Keratinocyte (primary cell): Measurements from ENCODE around the gene CRYBB2. TPM values are rescaled to one million over a fixed set of nuclear protein-coding genes. Genes with fewer than 3 reads are reported as not detected.

ENCODE experiments used
- DNase-seq: peaks from one replicate; pipeline ENCODE4 v3.0.0-alpha.2; 2011; ENCODE audit warnings: low read depth, missing footprints, low spot score
- FAIRE-seq: peaks from 2 replicates; lab custom pipeline; 2011; peaks lifted over from hg19 to GRCh38; lab: Jason Lieb, UNC
- H2AFZ ChIP-seq: 2 replicates; pipeline ENCODE4 v1.6.0; 2012; ENCODE audit warnings: low read length, control low read depth, inconsistent platforms; ENCODE audit not compliant: control insufficient read depth
- H3K27ac ChIP-seq: 2 replicates; pipeline ENCODE4 v1.5.1; 2011; ENCODE audit warnings: low read length; ENCODE audit not compliant: control insufficient read depth, insufficient read depth
- H3K27me3 ChIP-seq: 3 replicates; pipeline ENCODE4 v1.6.0; 2011; ENCODE audit warnings: low read length; ENCODE audit not compliant: control insufficient read depth, insufficient read depth; ENCODE audit errors: extremely low read depth
- H3K36me3 ChIP-seq, 2 experiments: 2 replicates in 1 of 2; 3 replicates in 1 of 2; pipeline ENCODE4 v1.5.1; 2011; ENCODE audit warnings: low read length in 2 of 2, mild to moderate bottlenecking in 1 of 2; ENCODE audit not compliant: control insufficient read depth in 2 of 2, insufficient read depth in 2 of 2; ENCODE audit errors: extremely low read depth in 1 of 2
- H3K4me1 ChIP-seq: 3 replicates; pipeline ENCODE4 v1.5.1; 2011; ENCODE audit warnings: low read length; ENCODE audit not compliant: control insufficient read depth, insufficient read depth; ENCODE audit errors: extremely low read depth
- H3K4me2 ChIP-seq: 3 replicates; pipeline ENCODE4 v1.6.0; 2011; ENCODE audit warnings: low read depth, low read length; ENCODE audit not compliant: control insufficient read depth, insufficient read depth; ENCODE audit errors: extremely low read depth
- H3K4me3 ChIP-seq, 3 experiments: fragments of 200-600 bp in 1 of 3; sonication (generic) in 1 of 3; 2 replicates in 2 of 3; 3 replicates in 1 of 3; pipeline ENCODE4 v1.5.1; 2011 to 2016; ENCODE audit warnings: low read length in 3 of 3, mild to moderate bottlenecking in 3 of 3, control low read depth in 2 of 3, inconsistent platforms in 1 of 3, low read depth in 1 of 3, mixed read lengths in 1 of 3, mixed run types in 1 of 3, moderate library complexity in 1 of 3; ENCODE audit not compliant: control insufficient read depth in 2 of 3, insufficient read depth in 2 of 3; ENCODE audit errors: extremely low read depth in 1 of 3
- H3K79me2 ChIP-seq: 2 replicates; pipeline ENCODE4 v1.6.0; 2012; ENCODE audit warnings: low read length; ENCODE audit not compliant: control insufficient read depth, insufficient read depth
- H3K9ac ChIP-seq: 3 replicates; pipeline ENCODE4 v1.6.0; 2011; ENCODE audit warnings: low read length; ENCODE audit not compliant: control insufficient read depth, insufficient read depth; ENCODE audit errors: extremely low read depth
- H3K9me1 ChIP-seq: 3 replicates; pipeline ENCODE4 v1.6.0; 2011; ENCODE audit warnings: low read length; ENCODE audit not compliant: control insufficient read depth, insufficient read depth; ENCODE audit errors: extremely low read depth
- H3K9me3 ChIP-seq: 2 replicates; pipeline ENCODE4 v1.5.1; 2012; ENCODE audit warnings: low read depth, low read length; ENCODE audit not compliant: control insufficient read depth
- H4K20me1 ChIP-seq: 3 replicates; pipeline ENCODE4 v1.6.0; 2011; ENCODE audit warnings: low read length; ENCODE audit not compliant: control insufficient read depth, insufficient read depth; ENCODE audit errors: extremely low read depth
- CTCF ChIP-seq, 3 experiments: IDR thresholded peaks in 1 of 3; conservative IDR thresholded peaks in 1 of 3; optimal IDR thresholded peaks in 1 of 3; 2 replicates in 2 of 3; 3 replicates in 1 of 3; pipeline versions ENCODE3 to v1.5.1; 2011; ENCODE audit warnings: low read length in 3 of 3, mild to moderate bottlenecking in 3 of 3, moderate library complexity in 2 of 3, control low read depth in 1 of 3, inconsistent platforms in 1 of 3; ENCODE audit not compliant: insufficient read depth in 2 of 3; ENCODE audit errors: extremely low read depth in 1 of 3
- EZH2 ChIP-seq: IDR thresholded peaks from one replicate; pipeline ENCODE4 v1.6.1; 2012; ENCODE audit warnings: inconsistent platforms, mild to moderate bottlenecking, low read length, moderate library complexity
- dilution Hi-C: fragments of 300-500 bp; cut with MboI; formaldehyde crosslinking; loops from one replicate; pipeline ENCODE4 v1.7.0; 2020; ENCODE audit warnings: low sequenced_read_pairs; ENCODE audit not compliant: extremely low pct_ligation_motif_present
- polyA plus RNA-seq, 5 experiments: library from polyadenylated mRNA; depleted of rRNA in 3 of 5; stranded (reverse) in 3 of 5; stranded (forward) in 1 of 5; unstranded in 1 of 5; fragments of >200 nt; gene quantifications; 1 replicate in 1 of 5; 2 replicates in 3 of 5; 3 replicates in 1 of 5; pipeline versions ENCODE4 v1.2.1 to v1.2.3, GENCODE V29; 2011 to 2012; ENCODE audit warnings: missing spikeins in 2 of 5, low read depth in 1 of 5, low replicate concordance in 1 of 5

The CRYBB2 gene
- polyA plus RNA-seq, 1 donor (not counting 4 experiments of a cell fraction or from before 2014, with no cell fraction given), result 0.55 TPM

DNA sequence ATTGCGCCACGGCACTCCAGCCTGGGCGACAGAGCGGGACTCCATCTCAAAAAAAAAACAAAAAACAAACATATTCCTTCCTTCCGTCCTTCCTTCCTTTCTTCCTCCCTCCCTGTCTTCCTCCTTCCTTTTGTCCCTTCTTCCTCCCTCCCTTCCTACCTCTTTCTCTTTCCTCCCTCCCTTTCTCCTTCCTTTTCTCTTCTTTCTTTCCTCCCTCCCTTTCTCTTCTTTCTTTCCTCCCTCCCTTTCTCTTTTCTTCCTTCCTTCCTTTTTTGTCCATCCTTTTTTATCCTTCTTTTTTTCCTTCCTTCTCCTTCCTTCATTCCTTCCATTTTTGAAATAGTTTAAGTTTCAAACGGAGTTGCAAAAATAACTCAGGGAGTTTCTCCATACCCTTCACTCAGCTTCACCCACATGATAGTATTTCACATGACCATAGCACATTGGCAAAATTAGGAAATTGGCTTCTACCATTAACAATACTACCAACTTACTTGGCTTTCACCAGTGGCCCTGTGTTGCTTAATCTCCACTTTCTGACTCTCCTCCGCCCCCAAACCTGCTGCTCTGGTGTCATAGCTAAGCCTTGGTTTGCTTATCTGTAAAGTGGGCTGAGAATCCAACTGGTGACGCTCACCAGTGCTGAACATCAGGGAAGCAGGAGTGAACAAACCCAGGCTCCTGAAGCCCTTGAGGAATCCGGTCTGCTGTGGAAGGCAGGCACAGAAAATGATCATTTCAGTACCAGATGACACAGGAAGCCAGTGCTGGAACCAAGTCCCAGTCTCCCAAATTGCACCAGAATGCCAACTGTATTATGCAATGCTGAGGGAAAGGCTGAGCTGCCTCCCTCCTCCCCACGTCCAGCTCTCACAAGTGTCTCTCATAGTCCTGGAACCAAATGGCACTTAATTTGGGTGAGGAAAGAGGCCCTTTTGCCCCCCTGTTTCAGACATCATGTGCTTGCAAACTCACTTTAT, 37.0 kb upstream of the CRYBB2 start:
- no peaks in the 10 kb centered on the region for H3K79me2 ChIP-seq
- FAIRE-seq, result no peak
- H3K9ac ChIP-seq, result no peak overlapping the region
- dilution Hi-C loops, result no loop called here
- no peak for DNase-seq
- no peaks in the 10 kb centered on the region for H4K20me1 ChIP-seq
- no peaks in the 10 kb centered on the region for H3K9me3 ChIP-seq
- no peaks in the 10 kb centered on the region for H3K27me3 ChIP-seq
- no peak overlapping the region for H3K4me3 ChIP-seq
- no peaks in the 10 kb centered on the region for H3K9me1 ChIP-seq
- H3K4me2 ChIP-seq, result no peak overlapping the region
- no peak for TF ChIP-seq CTCF (optimal IDR thresholded peaks at IDR 0.05 in 1 of 3, IDR thresholded peaks at IDR 0.05 in 1 of 3, conservative IDR thresholded peaks at IDR 0.05 in 1 of 3; ENCODE audit: extremely low read depth in 1 of 3, insufficient read depth in 2 of 3, low read length in 3 of 3)
- TF ChIP-seq EZH2, result no peak
- H2AFZ ChIP-seq, result no peak overlapping the region
- H3K4me1 ChIP-seq, result no peaks in the 10 kb centered on the region
- peaks cover 16% of the 10 kb centered on the region in 2 experiments for H3K36me3 ChIP-seq
- H3K27ac ChIP-seq, result no peak overlapping the region

GRCh38 chr22:25183949-25184619, 35.4 kb upstream of the CRYBB2 start:
- no peak for TF ChIP-seq CTCF (optimal IDR thresholded peaks at IDR 0.05 in 1 of 3, IDR thresholded peaks at IDR 0.05 in 1 of 3, conservative IDR thresholded peaks at IDR 0.05 in 1 of 3; ENCODE audit: extremely low read depth in 1 of 3, insufficient read depth in 2 of 3, low read length in 3 of 3)
- no peak for TF ChIP-seq EZH2
- H3K4me3 ChIP-seq, result no peak overlapping the region
- dilution Hi-C loops, result no loop called here
- H3K27me3 ChIP-seq, result no peaks in the 10 kb centered on the region
- H2AFZ ChIP-seq, result no peak overlapping the region
- FAIRE-seq (no peak), DNase-seq (no peak)
- H3K4me2 ChIP-seq, result no peak overlapping the region
- H3K36me3 ChIP-seq, result peaks cover 10 to 16% of the 10 kb centered on the region in 2 experiments
- H3K9me1 ChIP-seq, result no peaks in the 10 kb centered on the region
- no peaks in the 10 kb centered on the region for H3K9me3 ChIP-seq
- no peak overlapping the region for H3K27ac ChIP-seq
- no peaks in the 10 kb centered on the region for H4K20me1 ChIP-seq
- H3K9ac ChIP-seq, result no peak overlapping the region
- H3K79me2 ChIP-seq, result no peaks in the 10 kb centered on the region
- no peaks in the 10 kb centered on the region for H3K4me1 ChIP-seq
